HCEC 1CT (cell line): Measurements from ENCODE around the gene MITF.
A peak's percentile ranks its signal among the peaks of the same experiment; 100 is the strongest.
"Not testable (repeated sequence)": the region's sequence is repeated elsewhere in the genome, so short reads cannot be mapped to it uniquely, and the experiment has no call there.

Source experiments
- DNase-seq: peaks from one replicate; pipeline ENCODE4 v3.0.0-alpha.2; 2017

Gene MITF

DNA sequence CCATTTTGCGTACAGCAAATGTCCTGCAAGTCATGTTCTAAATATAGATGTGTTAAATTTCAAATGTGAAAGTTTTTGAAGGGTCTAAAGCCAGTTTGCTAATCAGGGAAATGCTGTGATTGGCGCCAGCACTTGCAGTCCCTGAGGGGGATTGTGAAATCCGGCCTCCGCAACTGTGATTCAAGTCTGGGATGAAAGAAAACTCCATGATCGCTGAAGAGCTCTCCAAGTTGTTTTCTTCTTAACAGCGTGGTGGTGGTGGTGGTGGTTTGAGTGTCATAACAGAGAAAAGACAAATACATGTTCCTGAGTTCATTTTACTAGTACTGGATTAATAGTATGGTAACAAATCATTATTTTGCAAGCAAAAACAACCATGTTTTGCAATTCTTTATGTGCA lies 51.8 kb downstream of the MITF start:
- DNase-seq: peak; percentile 80

DNA sequence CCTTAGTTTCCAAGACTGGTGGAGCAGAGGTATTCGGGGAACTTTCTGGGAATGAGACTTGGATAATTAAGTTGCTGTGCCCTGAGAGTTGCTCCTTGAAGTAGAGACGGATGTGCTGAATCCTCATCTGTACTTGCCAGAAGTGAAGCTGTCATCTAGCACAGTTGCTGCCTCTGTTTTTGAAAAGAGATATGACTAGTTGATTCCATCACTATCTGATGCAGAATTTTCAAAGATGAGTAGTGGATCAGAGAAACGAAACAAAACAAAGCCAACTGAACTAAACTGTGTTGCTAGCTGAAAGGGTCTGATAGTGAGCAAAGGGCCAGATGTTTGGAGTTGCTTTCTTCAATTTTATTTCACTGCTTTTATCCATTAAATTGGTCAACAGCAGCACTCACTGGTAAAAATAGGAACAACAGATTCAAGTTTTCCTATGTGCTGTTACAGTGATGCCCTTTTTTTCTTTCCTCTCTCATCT lies 52.7 kb downstream of the MITF start:
- peak; percentile 63 for DNase-seq

DNA sequence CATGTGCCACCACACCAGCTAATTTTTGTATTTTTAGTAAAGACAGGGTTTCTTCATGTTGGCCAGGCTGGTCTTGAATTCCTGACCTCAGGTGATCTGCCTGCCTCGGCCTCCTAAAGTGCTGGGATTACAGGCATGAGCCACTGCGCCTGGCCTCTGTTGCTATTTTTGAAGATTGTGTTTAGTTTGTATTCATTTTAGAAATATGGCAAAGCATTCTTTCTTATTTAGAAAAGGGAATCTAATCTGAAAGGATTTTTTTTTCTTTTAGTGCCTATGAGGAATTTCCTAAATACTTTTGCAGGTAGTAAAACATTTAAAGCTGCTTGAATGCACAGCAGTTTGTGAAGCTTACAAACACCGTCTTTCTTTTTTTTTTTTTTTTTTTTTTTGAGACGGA lies 56.9 kb downstream of the MITF start:
- not testable (repeated sequence) for DNase-seq

DNA sequence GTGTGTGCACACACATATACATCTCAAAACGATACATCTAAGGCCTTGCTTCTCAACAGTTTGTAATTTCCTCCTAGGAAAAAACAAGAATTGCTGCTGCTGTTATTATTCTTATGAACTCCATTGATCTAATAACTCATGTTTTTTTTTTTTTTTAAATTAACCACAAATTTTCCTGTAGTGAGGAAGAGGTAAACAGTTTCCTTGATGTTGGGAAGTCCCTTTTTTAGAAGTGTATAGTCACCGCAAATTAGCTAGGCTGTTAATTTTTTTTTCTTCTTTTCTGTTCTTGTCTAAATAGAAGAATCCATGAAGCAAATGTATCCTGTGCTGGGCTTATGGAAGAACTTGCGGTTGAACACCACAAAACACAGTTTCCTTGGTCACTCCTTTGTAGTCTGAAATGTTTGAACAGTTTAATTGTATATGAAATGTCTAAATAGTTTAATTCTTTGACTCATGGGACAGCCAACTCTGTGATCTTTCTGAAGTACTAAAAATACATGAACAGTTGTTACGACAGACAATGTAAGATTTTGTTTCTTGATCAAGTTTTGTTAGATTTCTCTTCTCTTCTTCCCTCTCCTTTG lies 64.5 kb downstream of the MITF start:
- DNase-seq: peak; percentile 30

DNA sequence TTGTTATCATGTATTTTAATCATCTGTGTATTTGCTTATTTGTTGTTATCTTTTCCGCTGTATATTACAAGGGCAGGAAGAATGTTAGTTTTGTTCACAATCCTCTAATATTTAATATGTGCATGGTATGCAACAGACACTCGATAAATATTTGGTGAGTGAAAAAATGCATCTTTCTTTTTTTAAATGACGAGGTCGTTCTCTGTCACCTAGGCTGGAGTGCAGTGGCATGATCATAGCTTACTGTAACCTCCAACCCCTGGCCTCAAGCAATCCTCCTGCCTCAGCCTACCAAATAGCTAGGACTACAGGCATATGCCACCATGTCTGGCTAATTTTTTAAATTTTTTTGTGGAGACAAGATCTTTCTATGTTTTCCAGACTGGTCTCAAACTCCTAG lies 66.2 kb downstream of the MITF start:
- DNase-seq: no peak

DNA sequence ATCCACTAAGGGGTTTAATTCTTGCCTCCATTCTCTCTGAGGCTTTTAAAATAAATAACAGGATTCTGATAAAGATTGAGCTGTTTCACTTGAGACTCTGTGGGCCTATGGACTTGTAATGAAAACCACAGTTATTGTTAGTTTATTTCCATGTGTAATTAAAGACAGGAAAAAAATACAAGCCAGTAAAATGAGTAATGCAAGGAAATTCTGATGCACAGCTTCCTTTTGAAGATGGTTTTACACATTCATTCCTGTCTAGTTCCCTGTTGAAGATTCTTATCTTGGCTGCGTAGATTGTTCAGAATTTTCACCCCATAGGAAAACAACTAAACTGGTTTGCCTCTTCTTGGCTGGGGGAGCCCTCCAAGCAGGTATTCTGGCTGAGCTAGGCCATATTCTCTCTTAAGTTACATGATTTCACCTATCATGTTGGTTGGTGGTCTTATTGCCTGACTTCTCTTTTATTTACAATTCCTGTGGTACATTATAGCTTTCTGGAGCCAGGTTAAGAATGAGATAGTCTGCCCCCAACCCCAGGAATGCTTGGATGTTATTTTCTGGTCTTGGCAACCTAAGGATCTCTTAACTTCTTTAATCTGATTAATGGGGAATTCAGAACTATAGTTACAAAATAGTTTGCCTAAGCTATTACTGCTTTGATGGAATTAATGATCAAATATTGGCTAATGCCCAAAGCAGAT lies 67.6 kb downstream of the MITF start:
- DNase-seq: peak; percentile 82

- no peak for DNase-seq
These were observed 68.4 kb downstream of the MITF start for GRCh38 chr3:69807674-69808073.

GRCh38 chr3:69809076-69809835 lies 70.0 kb downstream of the MITF start:
- peak; percentile 38 for DNase-seq

GRCh38 chr3:69811452-69812401 lies 72.5 kb downstream of the MITF start:
- no peak for DNase-seq

DNA sequence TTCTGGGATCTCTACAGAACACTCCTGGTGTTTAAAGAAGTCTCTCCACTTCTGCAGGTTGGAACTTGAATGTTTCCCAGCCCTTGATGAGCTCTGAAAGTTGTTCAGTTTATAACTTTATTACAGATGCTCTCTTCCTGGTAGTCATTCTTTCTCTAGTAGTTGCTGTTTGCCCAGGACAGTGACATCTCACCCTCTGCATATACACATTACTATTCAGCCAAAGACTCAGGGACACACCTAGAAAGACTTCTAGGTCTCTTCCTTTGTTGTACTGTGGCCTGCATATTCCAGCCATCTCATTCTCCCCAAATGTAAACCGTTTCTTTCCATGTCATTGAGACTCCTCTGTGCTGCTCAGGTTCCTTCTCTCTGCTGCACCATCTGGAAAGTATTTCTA lies 76.7 kb downstream of the MITF start:
- no peak for DNase-seq

DNA sequence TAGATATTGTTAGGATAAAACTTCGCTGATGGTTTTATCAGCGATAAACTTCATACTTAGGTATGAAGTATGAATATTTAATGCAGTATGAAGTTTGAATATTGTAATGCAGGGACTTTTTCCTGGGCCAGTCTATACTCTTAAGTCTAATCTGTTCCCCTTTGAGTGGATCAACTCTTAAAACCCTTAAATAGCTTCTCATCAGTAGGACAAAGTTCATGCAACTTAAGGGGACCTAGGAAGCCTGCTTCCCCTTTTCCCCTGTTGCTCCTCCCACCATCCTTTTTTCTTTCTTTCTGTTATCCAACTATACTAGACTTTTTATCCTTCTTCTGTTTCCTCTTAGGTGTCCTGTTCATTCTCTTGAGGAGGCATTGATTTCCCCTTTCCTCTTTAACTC lies 78.7 kb downstream of the MITF start:
- DNase-seq: no peak

- no peak for DNase-seq
These were observed 80.0 kb downstream of the MITF start for GRCh38 chr3:69819282-69819681.

GRCh38 chr3:69821133-69821532 lies 81.9 kb downstream of the MITF start:
- DNase-seq: no peak

GRCh38 chr3:69823743-69824142 lies 84.5 kb downstream of the MITF start:
- peak; percentile 38 for DNase-seq

DNA sequence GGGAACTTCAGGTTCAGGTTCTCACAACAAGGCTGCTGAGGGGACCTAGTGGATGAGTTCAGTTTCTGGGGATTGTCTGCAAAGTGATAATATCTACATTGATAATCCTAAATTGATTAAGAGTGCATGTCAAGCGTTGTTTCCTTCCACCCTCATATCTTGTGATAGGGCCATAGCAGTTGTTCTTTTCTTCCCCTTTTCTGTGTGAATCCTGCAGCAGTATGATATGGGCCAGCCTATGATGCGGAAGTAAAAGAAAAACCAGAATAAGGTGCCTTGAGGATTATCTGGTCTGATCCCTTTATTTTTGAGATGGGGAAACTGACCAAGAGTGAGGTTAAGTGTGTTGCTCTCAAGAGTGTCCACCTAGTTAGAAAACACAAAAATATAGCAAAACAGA lies 86.2 kb downstream of the MITF start:
- DNase-seq: no peak

GRCh38 chr3:69827127-69827526 lies 87.9 kb downstream of the MITF start:
- DNase-seq: no peak

DNA sequence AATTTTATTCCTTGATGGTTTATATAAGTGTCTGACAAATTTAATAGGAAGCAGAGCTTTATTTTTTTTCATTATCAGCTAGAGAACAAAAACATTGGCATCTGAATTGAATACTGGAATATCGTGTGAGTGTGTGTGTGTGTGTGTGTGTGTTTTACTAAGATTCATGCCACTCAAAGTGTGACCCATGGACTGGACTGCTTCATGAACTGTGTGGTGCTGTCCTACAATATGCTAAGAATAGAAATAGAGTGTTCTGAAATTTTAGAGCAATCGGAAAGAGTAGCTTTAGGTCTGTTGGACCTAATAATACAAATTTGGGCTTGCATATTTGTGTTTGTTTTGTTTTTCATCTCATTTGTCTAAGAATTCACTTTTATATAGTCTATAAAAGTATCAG lies 89.6 kb downstream of the MITF start:
- DNase-seq: no peak

DNA sequence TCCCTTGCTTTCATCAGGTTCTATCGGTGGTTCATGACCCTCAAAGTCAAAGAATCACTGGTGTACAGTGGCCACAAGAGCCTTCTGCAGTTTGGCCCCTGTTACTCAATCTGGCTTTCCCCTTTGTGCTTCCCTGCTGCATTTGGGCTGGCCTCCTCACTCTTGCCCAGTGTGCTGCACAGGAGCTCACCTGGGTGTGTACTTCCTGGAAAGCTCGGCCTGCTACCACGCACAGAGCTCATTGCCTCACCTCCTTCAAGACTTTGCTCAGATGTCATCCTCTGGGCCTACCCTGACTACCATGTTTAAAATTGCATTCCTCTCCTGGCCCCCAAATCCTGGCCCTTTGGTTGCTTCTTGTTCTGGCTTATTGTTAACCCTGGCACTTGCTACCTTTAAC lies 90.9 kb downstream of the MITF start:
- DNase-seq: no peak

DNA sequence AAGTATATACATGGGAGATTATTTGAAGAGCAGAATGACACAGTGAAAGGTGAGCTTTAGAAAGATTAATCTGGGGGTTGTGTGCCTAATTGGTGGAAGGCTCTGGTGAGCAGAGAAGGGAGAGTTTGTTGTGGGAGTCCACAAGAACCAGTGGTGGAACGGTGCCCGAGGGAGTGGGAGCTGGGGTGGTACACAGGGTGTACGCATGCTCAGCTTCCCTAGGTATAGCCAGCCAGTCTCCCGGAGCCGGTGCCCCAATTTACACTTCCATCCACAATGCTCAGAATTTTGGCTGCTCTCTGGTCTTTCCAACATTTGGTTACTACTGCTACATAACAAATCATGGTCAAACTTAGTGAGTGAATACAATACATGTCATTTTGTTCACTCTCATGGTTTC lies 92.5 kb downstream of the MITF start:
- no peak for DNase-seq

GRCh38 chr3:69833591-69833990 lies 94.3 kb downstream of the MITF start:
- DNase-seq: no peak

DNA sequence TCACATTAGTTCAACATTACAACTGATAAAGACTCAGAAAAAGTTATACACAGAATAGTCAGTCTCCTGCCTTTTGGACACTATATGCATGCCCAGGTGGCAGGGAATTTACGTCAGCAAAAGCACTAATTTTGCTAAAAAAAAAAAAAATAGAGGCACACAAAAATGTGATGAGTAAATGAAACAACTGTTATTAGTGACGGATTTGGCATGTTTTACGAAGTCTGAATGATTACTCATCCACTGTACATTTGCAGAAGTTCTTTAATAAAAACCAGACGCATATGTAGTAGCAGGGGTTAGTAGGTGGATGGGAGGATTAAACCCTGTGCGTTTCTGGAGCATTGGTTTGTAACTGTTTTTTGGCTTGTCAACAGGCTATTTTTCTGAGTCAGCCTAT lies 99.0 kb downstream of the MITF start:
- DNase-seq: peak; percentile 99

GRCh38 chr3:69838696-69839515 lies 99.6 kb downstream of the MITF start:
- DNase-seq: peak; percentile 68
